Suprapubic skin (tissue), 4 donors: ENCODE measurements around the gene SUPT20H. TPM values are rescaled to one million over a fixed set of nuclear protein-coding genes. Genes with fewer than 3 reads are reported as not detected.

ENCODE experiments used
- DNase-seq, 2 donors: peaks; one replicate each; pipeline ENCODE4 v3.0.0-alpha.2; 2019; ENCODE audit warnings: low spot score in 2 of 2
- H3K27ac ChIP-seq: fragments of 200-600 bp; sonication (generic); one replicate; pipeline ENCODE4 v1.5.1; 2019
- H3K27me3 ChIP-seq: fragments of 200-600 bp; sonication (generic); one replicate; pipeline ENCODE4 v1.5.1; 2019
- H3K36me3 ChIP-seq: fragments of 200-600 bp; sonication (generic); one replicate; pipeline ENCODE4 v1.5.1; 2019
- H3K4me1 ChIP-seq: fragments of 200-600 bp; sonication (generic); one replicate; pipeline ENCODE4 v1.5.1; 2019
- H3K4me3 ChIP-seq: fragments of 200-600 bp; sonication (generic); one replicate; pipeline ENCODE4 v1.5.1; 2019; ENCODE audit warnings: mild to moderate bottlenecking
- H3K9me3 ChIP-seq: fragments of 200-600 bp; sonication (generic); one replicate; pipeline ENCODE4 v1.5.1; 2019
- EP300 ChIP-seq: sonication (generic); formaldehyde crosslinking; IDR thresholded peaks from one replicate; pipeline ENCODE4 v1.6.1; 2017; ENCODE audit warnings: antibody characterized with exemption
- POLR2A ChIP-seq, 2 donors: fragments of 450-650 bp; IDR thresholded peaks; one replicate each; pipeline ENCODE4 v1.6.1; 2017; ENCODE audit warnings: antibody characterized with exemption in 2 of 2, mild to moderate bottlenecking in 2 of 2, moderate library complexity in 2 of 2
- POLR2AphosphoS5 ChIP-seq, 3 donors: sonication (generic); formaldehyde crosslinking; IDR thresholded peaks; one replicate each; pipeline ENCODE4 v1.6.1; 2017; ENCODE audit warnings: antibody characterized with exemption in 3 of 3
- WGBS: methylation state at CpG from one replicate; pipeline ENCODE4 v1.1.5; 2018; 5-methylcytosine and 5-hydroxymethylcytosine counted together
- total RNA-seq, 4 donors: library from RNA; depleted of rRNA; stranded (reverse); fragments of >200 nt; gene quantifications; one replicate each; pipeline ENCODE4 v1.1.0, GENCODE V29; 2016
- TF ChIP-seq, protein P1 (sequence below), 2 donors: fragments of 200-600 bp in 1 of 2; fragments of 450-650 bp in 1 of 2; sonication (generic) in 1 of 2; IDR thresholded peaks; one replicate each; pipeline ENCODE4 v1.5.1; 2016 to 2019; ENCODE audit warnings: antibody characterized with exemption in 2 of 2, mild to moderate bottlenecking in 1 of 2, moderate library complexity in 1 of 2

The SUPT20H gene
- total RNA-seq, 4 donors from 2014 or later, result 18.4 to 74.0 (median 42.9) TPM

DNA sequence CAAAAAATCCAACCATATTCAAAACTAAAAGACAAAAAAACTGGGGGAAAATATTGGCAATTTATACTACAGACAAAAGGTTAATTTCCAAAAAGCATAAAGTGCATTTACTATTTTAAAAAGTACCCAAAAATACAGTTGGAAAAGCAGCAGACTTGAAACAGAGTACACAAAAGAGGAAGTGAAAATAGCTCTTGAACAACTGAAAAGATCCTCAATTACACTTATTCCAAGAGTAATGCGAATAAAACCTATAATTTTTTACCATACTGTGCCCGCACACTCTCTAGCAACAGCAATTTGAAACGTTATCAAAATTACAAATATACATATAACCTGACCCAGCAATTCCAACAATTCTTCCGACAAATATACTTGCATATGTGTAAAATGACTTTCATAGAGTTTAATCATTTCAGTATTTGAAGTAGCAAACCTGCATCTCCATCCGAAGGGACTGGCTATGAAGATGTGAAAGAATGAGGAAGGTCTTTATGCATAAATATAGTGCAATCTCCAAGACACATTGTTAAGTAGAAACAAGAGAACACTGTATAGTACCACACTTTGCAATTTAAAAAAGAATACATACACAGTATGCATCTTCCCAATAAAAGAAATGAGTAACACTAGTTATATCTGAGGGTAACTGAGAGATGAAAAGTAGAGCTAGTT is 85.7 kb downstream of the SUPT20H start:
- TF ChIP-seq EP300, result no peak
- TF ChIP-seq POLR2A (IDR thresholded peaks at IDR 0.05), result no peak
- no peak for TF ChIP-seq POLR2AphosphoS5 (IDR thresholded peaks at IDR 0.05)
- TF ChIP-seq, protein P1, sequence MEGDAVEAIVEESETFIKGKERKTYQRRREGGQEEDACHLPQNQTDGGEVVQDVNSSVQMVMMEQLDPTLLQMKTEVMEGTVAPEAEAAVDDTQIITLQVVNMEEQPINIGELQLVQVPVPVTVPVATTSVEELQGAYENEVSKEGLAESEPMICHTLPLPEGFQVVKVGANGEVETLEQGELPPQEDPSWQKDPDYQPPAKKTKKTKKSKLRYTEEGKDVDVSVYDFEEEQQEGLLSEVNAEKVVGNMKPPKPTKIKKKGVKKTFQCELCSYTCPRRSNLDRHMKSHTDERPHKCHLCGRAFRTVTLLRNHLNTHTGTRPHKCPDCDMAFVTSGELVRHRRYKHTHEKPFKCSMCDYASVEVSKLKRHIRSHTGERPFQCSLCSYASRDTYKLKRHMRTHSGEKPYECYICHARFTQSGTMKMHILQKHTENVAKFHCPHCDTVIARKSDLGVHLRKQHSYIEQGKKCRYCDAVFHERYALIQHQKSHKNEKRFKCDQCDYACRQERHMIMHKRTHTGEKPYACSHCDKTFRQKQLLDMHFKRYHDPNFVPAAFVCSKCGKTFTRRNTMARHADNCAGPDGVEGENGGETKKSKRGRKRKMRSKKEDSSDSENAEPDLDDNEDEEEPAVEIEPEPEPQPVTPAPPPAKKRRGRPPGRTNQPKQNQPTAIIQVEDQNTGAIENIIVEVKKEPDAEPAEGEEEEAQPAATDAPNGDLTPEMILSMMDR (IDR thresholded peaks at IDR 0.05), result no peak
- no peaks in the 10 kb centered on the region for H3K4me1 ChIP-seq
- H3K27ac ChIP-seq, result no peak overlapping the region
- no peak overlapping the region for H3K4me3 ChIP-seq
- peaks cover 2% of the 10 kb centered on the region for H3K9me3 ChIP-seq
- peaks cover 52% of the 10 kb centered on the region for H3K36me3 ChIP-seq
- H3K27me3 ChIP-seq, result no peaks in the 10 kb centered on the region
- WGBS, result 94% methylated on average over 5 of the region's 5 CpGs
- no peak for DNase-seq

DNA sequence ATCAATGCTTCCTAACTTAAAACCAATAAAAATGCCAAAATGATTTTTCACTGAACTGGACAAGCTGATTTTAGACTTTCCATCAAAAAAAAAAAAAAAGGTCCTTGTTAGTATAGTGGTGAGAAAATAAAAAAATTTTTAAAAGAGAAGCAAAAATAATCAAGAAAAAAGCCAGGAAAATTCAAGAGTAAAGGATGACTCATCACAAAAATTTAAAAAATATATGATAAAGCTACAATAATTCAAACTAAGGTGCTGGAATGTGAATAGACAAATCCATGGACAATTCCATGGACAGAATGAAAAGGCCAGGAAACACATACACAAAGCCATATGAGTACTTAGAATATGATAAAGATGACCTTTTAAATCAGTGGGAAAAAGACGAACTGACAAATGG is 86.5 kb downstream of the SUPT20H start:
- DNase-seq, result no peak
- Histone ChIP-seq H3K9me3 (peaks cover 2% of the 10 kb centered on the region), H3K36me3 (peaks cover 51% of the 10 kb centered on the region), H3K27ac (no peak overlapping the region), H3K4me3 (no peak overlapping the region), H3K4me1 (no peaks in the 10 kb centered on the region), H3K27me3 (no peaks in the 10 kb centered on the region)
- TF ChIP-seq, protein P1 (IDR thresholded peaks at IDR 0.05), result no peak
- TF ChIP-seq POLR2AphosphoS5 (IDR thresholded peaks at IDR 0.05), result no peak
- no peak for TF ChIP-seq EP300
- no peak for TF ChIP-seq POLR2A (IDR thresholded peaks at IDR 0.05)
- 100% methylated on average over 1 of the region's 1 CpG for WGBS

DNA sequence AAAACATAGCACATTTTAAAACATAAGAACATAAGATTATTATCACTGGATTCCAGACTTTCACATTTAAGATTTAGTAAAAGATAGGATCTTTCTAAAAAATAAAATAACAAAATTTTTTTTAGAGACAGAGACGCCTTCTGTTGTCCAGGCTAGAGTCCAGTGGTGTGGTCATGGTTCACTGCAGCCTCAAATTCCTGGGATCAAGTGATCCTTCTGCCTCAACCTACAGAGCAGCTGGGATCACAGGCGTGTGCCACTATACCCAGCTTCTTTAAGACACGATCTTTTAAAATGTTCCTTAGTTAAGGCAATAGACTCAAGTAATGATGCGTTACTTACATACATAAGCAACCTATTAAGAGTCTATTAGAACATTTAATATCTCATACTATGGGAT is 93.1 kb downstream of the SUPT20H start:
- no peak for DNase-seq
- Histone ChIP-seq H3K4me3 (no peak overlapping the region), H3K4me1 (no peaks in the 10 kb centered on the region), H3K9me3 (no peaks in the 10 kb centered on the region), H3K27ac (no peak overlapping the region), H3K27me3 (no peaks in the 10 kb centered on the region), H3K36me3 (peaks cover 74% of the 10 kb centered on the region)
- TF ChIP-seq, protein P1 (IDR thresholded peaks at IDR 0.05), result no peak
- no peak for TF ChIP-seq POLR2A (IDR thresholded peaks at IDR 0.05)
- TF ChIP-seq EP300, result no peak
- TF ChIP-seq POLR2AphosphoS5 (IDR thresholded peaks at IDR 0.05), result no peak
- WGBS, result 93% methylated on average over 4 of the region's 4 CpGs

DNA sequence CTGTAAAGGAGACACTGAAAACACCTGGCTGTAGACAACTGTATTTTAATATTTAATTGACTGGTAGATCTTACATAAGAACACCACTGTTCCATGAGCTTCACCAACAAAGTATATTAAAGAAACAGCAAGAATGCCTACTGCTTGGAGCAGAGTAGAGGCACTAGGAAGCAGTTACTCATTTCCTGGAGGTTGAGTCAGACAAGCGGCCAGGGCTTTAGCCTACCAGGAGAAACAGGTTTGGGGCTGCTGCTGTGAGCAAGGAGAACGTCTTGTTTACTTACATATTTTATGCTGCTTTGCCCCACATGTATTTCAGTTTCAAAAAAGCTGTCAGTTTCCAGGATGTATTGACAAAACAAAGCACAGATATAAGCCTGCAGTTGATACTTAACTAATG is 93.7 kb downstream of the SUPT20H start:
- DNase-seq, result no peak

DNA sequence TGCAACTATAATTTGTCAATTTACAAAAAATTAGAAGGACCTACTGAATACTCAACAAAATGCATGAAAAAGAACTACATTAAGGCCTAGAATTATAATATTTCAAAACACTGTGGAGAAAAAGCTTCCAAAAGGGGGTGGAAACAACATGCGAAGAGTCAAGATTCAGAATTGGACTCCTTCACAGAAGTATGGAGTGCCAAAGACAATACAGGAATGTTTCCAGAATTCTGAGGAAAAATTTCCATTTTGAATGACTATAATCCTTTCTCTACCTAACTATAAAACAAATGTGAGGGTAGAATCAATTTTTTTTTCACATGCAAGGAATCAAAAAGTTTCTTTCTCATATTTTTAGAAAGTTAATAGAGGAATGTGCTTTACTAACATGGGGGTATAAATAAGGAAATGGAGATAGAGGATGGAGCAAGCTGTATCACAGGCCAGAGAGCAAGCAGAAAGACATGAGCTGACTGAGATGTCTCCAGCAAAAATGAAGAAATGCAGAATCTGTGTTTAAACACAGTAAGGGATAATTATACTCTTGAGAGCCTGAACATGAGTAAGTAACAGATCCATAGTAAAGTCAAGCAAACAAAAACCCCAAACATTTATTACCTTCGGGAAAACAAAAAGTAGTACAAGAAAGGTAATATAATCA is 99.9 kb downstream of the SUPT20H start:
- no peak for TF ChIP-seq POLR2A (IDR thresholded peaks at IDR 0.05)
- TF ChIP-seq, protein P1 (IDR thresholded peaks at IDR 0.05), result no peak
- no peak for TF ChIP-seq EP300
- no peak for TF ChIP-seq POLR2AphosphoS5 (IDR thresholded peaks at IDR 0.05)
- Histone ChIP-seq H3K36me3 (peaks cover 29% of the 10 kb centered on the region), H3K4me1 (no peaks in the 10 kb centered on the region), H3K27ac (no peak overlapping the region), H3K27me3 (no peaks in the 10 kb centered on the region), H3K4me3 (no peak overlapping the region), H3K9me3 (no peaks in the 10 kb centered on the region)
- WGBS, result 71% methylated on average over 2 of the region's 2 CpGs
- no peak for DNase-seq

More for the DNA sequence above, 93.7 kb downstream of the SUPT20H start:
- TF ChIP-seq POLR2A (IDR thresholded peaks at IDR 0.05) (no peak), POLR2AphosphoS5 (IDR thresholded peaks at IDR 0.05) (no peak), EP300 (no peak)
- TF ChIP-seq, protein P1 (IDR thresholded peaks at IDR 0.05), result no peak
- WGBS, result 80% methylated on average over 2 of the region's 2 CpGs
- H3K27ac ChIP-seq, result no peak overlapping the region
- no peaks in the 10 kb centered on the region for H3K27me3 ChIP-seq
- H3K4me1 ChIP-seq, result no peaks in the 10 kb centered on the region
- H3K36me3 ChIP-seq, result peaks cover 73% of the 10 kb centered on the region
- no peaks in the 10 kb centered on the region for H3K9me3 ChIP-seq
- H3K4me3 ChIP-seq, result no peak overlapping the region
